Activated CD8-positive, alpha-beta T cell treated with anti-CD3 and anti-CD28 coated beads for 36 hours (primary cell): ENCODE results near the gene ARL13B. TPM values are rescaled to one million over a fixed set of nuclear protein-coding genes. Genes with fewer than 3 reads are reported as not detected.
A peak's percentile ranks its signal among the peaks of the same experiment; 100 is the strongest.

ENCODE experiments used
- ATAC-seq: fragments of 200-7000 bp; cut with Tn5 transposase; one replicate; pipeline ENCODE4 v1.10.0; 2021; ENCODE audit warnings: mild to moderate bottlenecking, moderate library complexity
- CTCF ChIA-PET: fragments of 350-600 bp; sonication (Branson Sonifier 250); formaldehyde crosslinking; loops from one replicate; lab custom pipeline; 2021; ENCODE audit warnings: antibody characterized with exemption; lab: Charles Lee
- POLR2A ChIA-PET: fragments of 350-600 bp; sonication (Branson Sonifier 250); formaldehyde crosslinking; loops from one replicate; lab custom pipeline; 2021; ENCODE audit warnings: antibody characterized with exemption; lab: Charles Lee
- DNase-seq: peaks from one replicate; pipeline ENCODE4 v3.0.0-alpha.2; 2020
- H3K27ac Mint-ChIP-seq: one replicate; pipeline ENCODE4 v1.8.0; 2021; ENCODE audit warnings: mild to moderate bottlenecking, mixed read lengths
- H3K27me3 Mint-ChIP-seq: one replicate; pipeline ENCODE4 v1.8.0; 2021; ENCODE audit warnings: mixed read lengths
- H3K36me3 Mint-ChIP-seq: one replicate; pipeline ENCODE4 v1.8.0; 2021; ENCODE audit warnings: low read depth, mixed read lengths
- H3K4me1 Mint-ChIP-seq: one replicate; pipeline ENCODE4 v1.8.0; 2021; ENCODE audit warnings: low read depth, mixed read lengths
- H3K4me3 Mint-ChIP-seq: one replicate; pipeline ENCODE4 v1.8.0; 2021; ENCODE audit warnings: mild to moderate bottlenecking, moderate library complexity, mixed read lengths
- H3K9me3 Mint-ChIP-seq: one replicate; pipeline ENCODE4 v1.8.0; 2021; ENCODE audit warnings: mixed read lengths
- intact Hi-C: fragments of 100-400 bp; cut with micrococcal nuclease; formaldehyde crosslinking; loops from one replicate; pipeline ENCODE4 v1.10.0; 2022
- total RNA-seq, 2 experiments: library from RNA; stranded (reverse); gene quantifications; one replicate each; pipeline ENCODE4 v1.2.3, GENCODE V29; 2021
- TF ChIP-seq, protein P1 (sequence below): fragments of 200-600 bp; IDR thresholded peaks from one replicate; pipeline ENCODE4 v1.8.0; 2022; ENCODE audit warnings: antibody characterized with exemption, mild to moderate bottlenecking

Gene ARL13B
- total RNA-seq, 2 experiments from 2014 or later, result 8.0 to 10.0 TPM

DNA sequence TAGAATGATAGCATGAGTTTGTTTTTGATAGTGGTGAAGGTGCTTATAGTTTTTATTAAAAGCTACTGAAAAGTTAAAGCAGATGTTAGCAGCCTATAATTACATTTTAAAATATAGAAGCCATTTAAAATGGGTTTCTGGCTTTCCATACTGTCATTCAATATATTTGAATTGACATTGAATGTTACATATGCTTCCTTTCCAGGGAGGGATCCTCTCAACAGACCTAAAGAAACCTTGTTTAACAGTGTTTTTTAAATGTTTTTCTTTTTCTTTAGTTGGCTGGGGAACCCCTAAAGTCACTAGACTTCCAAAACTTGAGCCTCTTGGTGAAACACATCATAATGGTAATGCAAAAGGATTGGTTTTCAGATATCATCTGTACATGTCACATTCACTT, 70.6 kb downstream of the ARL13B start:
- CTCF ChIA-PET, result interaction anchor here (0.8 to 2.1 kb wide), 3 partner anchors 14 to 41 kb away, joined by 3 to 5 read pairs (median 3); no protein-coding TSS in a partner anchor
- TF ChIP-seq, protein P1, sequence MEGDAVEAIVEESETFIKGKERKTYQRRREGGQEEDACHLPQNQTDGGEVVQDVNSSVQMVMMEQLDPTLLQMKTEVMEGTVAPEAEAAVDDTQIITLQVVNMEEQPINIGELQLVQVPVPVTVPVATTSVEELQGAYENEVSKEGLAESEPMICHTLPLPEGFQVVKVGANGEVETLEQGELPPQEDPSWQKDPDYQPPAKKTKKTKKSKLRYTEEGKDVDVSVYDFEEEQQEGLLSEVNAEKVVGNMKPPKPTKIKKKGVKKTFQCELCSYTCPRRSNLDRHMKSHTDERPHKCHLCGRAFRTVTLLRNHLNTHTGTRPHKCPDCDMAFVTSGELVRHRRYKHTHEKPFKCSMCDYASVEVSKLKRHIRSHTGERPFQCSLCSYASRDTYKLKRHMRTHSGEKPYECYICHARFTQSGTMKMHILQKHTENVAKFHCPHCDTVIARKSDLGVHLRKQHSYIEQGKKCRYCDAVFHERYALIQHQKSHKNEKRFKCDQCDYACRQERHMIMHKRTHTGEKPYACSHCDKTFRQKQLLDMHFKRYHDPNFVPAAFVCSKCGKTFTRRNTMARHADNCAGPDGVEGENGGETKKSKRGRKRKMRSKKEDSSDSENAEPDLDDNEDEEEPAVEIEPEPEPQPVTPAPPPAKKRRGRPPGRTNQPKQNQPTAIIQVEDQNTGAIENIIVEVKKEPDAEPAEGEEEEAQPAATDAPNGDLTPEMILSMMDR, result no peak
- no peaks in the 10 kb centered on the region for H3K9me3 Mint-ChIP-seq

GRCh38 chr3:94061297-94061696, 81.3 kb downstream of the ARL13B start:
- H3K36me3 Mint-ChIP-seq, result peaks cover 19% of the 10 kb centered on the region
- no peaks in the 10 kb centered on the region for H3K9me3 Mint-ChIP-seq
- H3K27ac Mint-ChIP-seq, result no peak overlapping the region
- CTCF ChIA-PET, result interaction anchor here (1.3 kb wide), 1 partner anchor 47 kb away, joined by 4 read pairs; no protein-coding TSS in a partner anchor
- H3K27me3 Mint-ChIP-seq, result no peaks in the 10 kb centered on the region
- ATAC-seq (no peak), DNase-seq (no peak)
- H3K4me1 Mint-ChIP-seq, result peaks cover 38% of the 10 kb centered on the region
- H3K4me3 Mint-ChIP-seq, result peak overlapping the region; percentile 12
- intact Hi-C loops, result no loop called here
- POLR2A ChIA-PET, result interaction anchor here (1.0 kb wide), 1 partner anchor 12 kb away, joined by 3 read pairs; no protein-coding TSS in a partner anchor
- TF ChIP-seq, protein P1, result no peak

More for the DNA sequence above, 70.6 kb downstream of the ARL13B start:
- ATAC-seq, result no peak
- Mint-ChIP-seq H3K36me3 (peaks cover 1% of the 10 kb centered on the region), H3K4me3 (no peak overlapping the region), H3K27me3 (no peaks in the 10 kb centered on the region), H3K27ac (no peak overlapping the region), H3K4me1 (no peaks in the 10 kb centered on the region)
- intact Hi-C loops, result no loop called here
- DNase-seq, result no peak
- POLR2A ChIA-PET, result interaction anchor here (0.8 kb wide), 1 partner anchor 12 kb away, joined by 4 read pairs; the partner anchor contains the start of genes DHFR2 and NSUN3

DNA sequence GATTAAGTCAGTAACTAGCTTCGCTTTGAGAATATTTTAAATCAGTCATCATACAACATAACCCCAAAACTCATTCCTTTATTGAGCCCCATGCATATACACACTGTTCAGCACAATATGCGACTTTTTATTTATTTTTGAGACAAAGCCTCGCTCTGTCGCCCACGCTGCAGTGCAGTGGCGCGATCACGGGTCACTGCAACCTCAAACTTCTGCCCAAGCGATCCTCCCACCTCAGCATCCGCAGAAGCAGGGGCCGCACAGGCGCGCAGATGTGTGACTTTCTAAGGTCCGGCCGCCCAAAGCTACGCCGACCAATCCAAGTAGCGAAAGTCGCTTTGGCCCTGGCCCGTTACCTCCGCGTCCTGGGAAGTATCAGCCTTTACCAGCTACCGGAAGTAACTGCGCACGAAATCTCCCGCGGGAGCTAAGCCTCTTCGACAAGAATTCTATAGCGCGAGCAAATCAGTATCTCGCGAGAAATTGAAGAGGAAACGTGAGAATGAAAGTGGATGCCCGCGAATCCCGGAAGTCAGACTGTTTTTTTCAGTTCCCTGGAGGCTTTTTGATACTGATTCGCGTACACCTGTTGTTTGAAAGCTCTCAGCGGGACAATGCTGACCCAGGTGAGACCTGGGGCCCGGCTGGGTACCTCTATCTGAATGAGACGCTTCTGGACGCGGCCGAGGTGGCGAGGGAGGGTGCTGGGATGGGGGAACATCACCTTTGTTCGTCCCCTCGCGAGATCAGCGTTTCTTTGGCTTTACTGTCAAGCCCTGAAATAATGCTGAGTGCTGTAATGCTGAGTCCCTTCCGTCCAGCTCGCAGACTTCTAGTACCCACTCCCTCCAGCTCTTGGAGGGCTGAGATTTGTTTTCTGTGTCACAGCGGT, 82.8 kb downstream of the ARL13B start, which contains the start of the genes DHFR2 and NSUN3:
TSS of gene DHFR2 (minus strand) at position 404 of the 892 bp plus-strand sequence. CDS start 1,405 bp downstream, outside the sequence.
TSS of gene NSUN3 (plus strand) at position 549 of the 892 bp plus-strand sequence. CDS start at position 615, 66 bp downstream.
- Mint-ChIP-seq H3K36me3 (peaks cover 33% of the 10 kb centered on the region), H3K27ac (peak within 1 kb of the TSS; percentile 99), H3K4me1 (peaks cover 50% of the 10 kb centered on the region), H3K4me3 (peak within 1 kb of the TSS; percentile 96), H3K27me3 (no peaks in the 10 kb centered on the region), H3K9me3 (peaks cover 2% of the 10 kb centered on the region)
- POLR2A ChIA-PET, result interaction anchor here (0.6 to 1.8 kb wide), 10 partner anchors 9 to 897 kb away, joined by 3 to 7 read pairs (median 4); no protein-coding TSS in a partner anchor
- intact Hi-C loops, result loop anchor here (2.0 kb wide), 1 partner anchor 52 kb away; no protein-coding TSS in a partner anchor
- ATAC-seq (peak; percentile 90), DNase-seq (peak; percentile 89)
- CTCF ChIA-PET, result interaction anchor here (0.9 to 11.1 kb wide), 7 partner anchors 25 to 61 kb away, joined by 3 to 99 read pairs (median 4); partner anchors contain the start of gene STX19
- TF ChIP-seq, protein P1, result no peak

GRCh38 chr3:94063496-94064119, 83.7 kb downstream of the ARL13B start:
- peak; percentile 12 for DNase-seq
- ATAC-seq, result no peak
- Mint-ChIP-seq H3K9me3 (peaks cover 2% of the 10 kb centered on the region), H3K4me3 (peak overlapping the region; percentile 96), H3K36me3 (peaks cover 36% of the 10 kb centered on the region), H3K27ac (peak overlapping the region; percentile 99), H3K27me3 (no peaks in the 10 kb centered on the region), H3K4me1 (peaks cover 50% of the 10 kb centered on the region)
- ChIA-PET POLR2A (interaction anchor here (1.0 to 1.8 kb wide), 5 partner anchors 8 to 69 kb away, joined by 4 to 7 read pairs (median 5); no protein-coding TSS in a partner anchor), CTCF (interaction anchor here (0.9 to 11.1 kb wide), 6 partner anchors 26 to 62 kb away, joined by 3 to 99 read pairs (median 4); partner anchors contain the start of gene STX19)
- intact Hi-C loops, result loop anchor here (2.0 kb wide), 1 partner anchor 53 kb away; no protein-coding TSS in a partner anchor
- TF ChIP-seq, protein P1, result no peak
